GM21447 (cell line): ENCODE data around the gene FCRL6.

Experiments used
- ATAC-seq: cut with Tn5 transposase; IDR thresholded peaks from one replicate; pipeline ENCODE4 v1.9.1; 2021; ENCODE audit not compliant: unreplicated experiment

FCRL6 gene

DNA sequence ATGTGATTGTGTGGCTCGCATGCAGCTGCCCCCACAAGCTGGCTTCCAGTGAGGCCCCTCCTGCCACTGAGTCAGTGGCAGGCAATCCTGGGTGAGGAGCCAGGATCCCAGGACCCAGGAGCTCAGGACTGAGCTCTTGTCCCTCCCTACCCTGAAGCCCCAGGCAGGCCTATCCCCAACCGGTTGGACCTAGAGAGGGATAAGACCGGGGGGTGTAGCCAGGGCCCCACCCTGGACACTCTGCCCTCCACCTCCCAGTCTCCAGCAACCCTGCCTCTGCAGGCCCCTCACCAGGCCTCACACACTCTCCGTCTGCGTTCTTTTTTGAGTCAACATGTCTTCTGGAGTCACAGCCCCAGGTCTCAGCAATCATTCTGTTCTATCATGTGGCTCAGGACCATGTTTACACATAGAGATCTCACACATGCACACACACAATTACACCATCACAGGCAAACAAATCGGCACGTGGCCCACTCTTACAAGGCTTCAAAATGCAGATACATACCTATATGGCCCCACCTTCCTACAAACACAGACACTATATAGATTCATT is 57.7 kb downstream of the FCRL6 start:
- ATAC-seq = no peak

DNA sequence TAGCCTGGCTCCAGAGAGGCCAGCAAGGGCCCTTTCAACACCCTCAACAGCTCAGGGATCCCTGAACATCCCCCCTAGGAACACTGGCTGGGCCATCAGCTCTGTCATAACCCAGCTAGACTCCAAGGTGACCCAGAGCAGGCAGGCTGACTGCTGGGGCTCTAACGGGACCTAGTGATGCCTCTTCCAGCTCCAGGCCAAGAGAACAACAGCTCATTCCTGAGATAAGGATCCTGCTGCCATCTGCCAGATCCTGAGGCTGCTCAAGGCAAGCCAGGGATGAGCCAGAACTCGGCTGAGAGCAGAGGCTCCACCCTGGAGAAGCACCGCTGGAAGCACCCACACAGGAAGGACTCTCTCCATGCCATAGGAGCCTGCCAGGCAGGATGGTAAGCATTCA is 58.3 kb downstream of the FCRL6 start:
- no peak for ATAC-seq

GRCh38 chr1:159861218-159861617 is 59.1 kb downstream of the FCRL6 start:
- no peak for ATAC-seq

GRCh38 chr1:159862031-159862430 is 59.9 kb downstream of the FCRL6 start:
- ATAC-seq = no peak

GRCh38 chr1:159862557-159862956 is 60.4 kb downstream of the FCRL6 start, which contains the start of gene VSIG8:
Gene VSIG8 (minus strand): TSS chr1:159862657. CDS start chr1:159862521, 136 bp downstream.
- ATAC-seq = no peak

DNA sequence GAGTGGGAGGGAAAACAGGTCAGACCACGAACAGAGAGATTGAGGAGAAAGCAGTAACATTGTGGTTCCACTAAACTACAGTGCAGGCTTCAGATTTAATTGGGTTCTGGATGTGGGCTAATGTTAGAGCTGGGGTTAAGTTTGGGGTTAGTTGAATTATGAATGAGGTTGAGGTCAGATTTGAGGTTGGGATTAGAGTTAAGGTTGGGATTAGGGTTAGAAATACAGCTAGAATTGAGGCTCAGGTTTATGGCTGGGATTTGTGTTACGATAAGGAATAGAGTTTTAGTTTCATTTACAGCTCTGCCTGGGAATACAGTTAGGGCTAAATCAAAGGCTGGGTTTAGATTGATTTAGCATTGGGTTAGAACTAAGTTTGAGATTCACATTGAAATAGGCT is 62.1 kb downstream of the FCRL6 start:
- ATAC-seq = no peak
